Keratinocyte (primary cell): ENCODE results near the gene MRPS33. TPM values are rescaled to one million over a fixed set of nuclear protein-coding genes. Genes with fewer than 3 reads are reported as not detected.

Experiments
- DNase-seq: peaks from one replicate; pipeline ENCODE4 v3.0.0-alpha.2; 2011; ENCODE audit warnings: low read depth, missing footprints, low spot score
- FAIRE-seq: peaks from 2 replicates; lab custom pipeline; 2011; peaks lifted over from hg19 to GRCh38; lab: Jason Lieb, UNC
- H2AFZ ChIP-seq: 2 replicates; pipeline ENCODE4 v1.6.0; 2012; ENCODE audit warnings: low read length, control low read depth, inconsistent platforms; ENCODE audit not compliant: control insufficient read depth
- H3K27ac ChIP-seq: 2 replicates; pipeline ENCODE4 v1.5.1; 2011; ENCODE audit warnings: low read length; ENCODE audit not compliant: control insufficient read depth, insufficient read depth
- H3K27me3 ChIP-seq: 3 replicates; pipeline ENCODE4 v1.6.0; 2011; ENCODE audit warnings: low read length; ENCODE audit not compliant: control insufficient read depth, insufficient read depth; ENCODE audit errors: extremely low read depth
- H3K36me3 ChIP-seq, 2 experiments: 2 replicates in 1 of 2; 3 replicates in 1 of 2; pipeline ENCODE4 v1.5.1; 2011; ENCODE audit warnings: low read length in 2 of 2, mild to moderate bottlenecking in 1 of 2; ENCODE audit not compliant: control insufficient read depth in 2 of 2, insufficient read depth in 2 of 2; ENCODE audit errors: extremely low read depth in 1 of 2
- H3K4me1 ChIP-seq: 3 replicates; pipeline ENCODE4 v1.5.1; 2011; ENCODE audit warnings: low read length; ENCODE audit not compliant: control insufficient read depth, insufficient read depth; ENCODE audit errors: extremely low read depth
- H3K4me2 ChIP-seq: 3 replicates; pipeline ENCODE4 v1.6.0; 2011; ENCODE audit warnings: low read depth, low read length; ENCODE audit not compliant: control insufficient read depth, insufficient read depth; ENCODE audit errors: extremely low read depth
- H3K4me3 ChIP-seq, 3 experiments: fragments of 200-600 bp in 1 of 3; sonication (generic) in 1 of 3; 2 replicates in 2 of 3; 3 replicates in 1 of 3; pipeline ENCODE4 v1.5.1; 2011 to 2016; ENCODE audit warnings: low read length in 3 of 3, mild to moderate bottlenecking in 3 of 3, control low read depth in 2 of 3, inconsistent platforms in 1 of 3, low read depth in 1 of 3, mixed read lengths in 1 of 3, mixed run types in 1 of 3, moderate library complexity in 1 of 3; ENCODE audit not compliant: control insufficient read depth in 2 of 3, insufficient read depth in 2 of 3; ENCODE audit errors: extremely low read depth in 1 of 3
- H3K79me2 ChIP-seq: 2 replicates; pipeline ENCODE4 v1.6.0; 2012; ENCODE audit warnings: low read length; ENCODE audit not compliant: control insufficient read depth, insufficient read depth
- H3K9ac ChIP-seq: 3 replicates; pipeline ENCODE4 v1.6.0; 2011; ENCODE audit warnings: low read length; ENCODE audit not compliant: control insufficient read depth, insufficient read depth; ENCODE audit errors: extremely low read depth
- H3K9me1 ChIP-seq: 3 replicates; pipeline ENCODE4 v1.6.0; 2011; ENCODE audit warnings: low read length; ENCODE audit not compliant: control insufficient read depth, insufficient read depth; ENCODE audit errors: extremely low read depth
- H3K9me3 ChIP-seq: 2 replicates; pipeline ENCODE4 v1.5.1; 2012; ENCODE audit warnings: low read depth, low read length; ENCODE audit not compliant: control insufficient read depth
- H4K20me1 ChIP-seq: 3 replicates; pipeline ENCODE4 v1.6.0; 2011; ENCODE audit warnings: low read length; ENCODE audit not compliant: control insufficient read depth, insufficient read depth; ENCODE audit errors: extremely low read depth
- CTCF ChIP-seq, 3 experiments: IDR thresholded peaks in 1 of 3; conservative IDR thresholded peaks in 1 of 3; optimal IDR thresholded peaks in 1 of 3; 2 replicates in 2 of 3; 3 replicates in 1 of 3; pipeline versions ENCODE3 to v1.5.1; 2011; ENCODE audit warnings: low read length in 3 of 3, mild to moderate bottlenecking in 3 of 3, moderate library complexity in 2 of 3, control low read depth in 1 of 3, inconsistent platforms in 1 of 3; ENCODE audit not compliant: insufficient read depth in 2 of 3; ENCODE audit errors: extremely low read depth in 1 of 3
- EZH2 ChIP-seq: IDR thresholded peaks from one replicate; pipeline ENCODE4 v1.6.1; 2012; ENCODE audit warnings: inconsistent platforms, mild to moderate bottlenecking, low read length, moderate library complexity
- dilution Hi-C: fragments of 300-500 bp; cut with MboI; formaldehyde crosslinking; loops from one replicate; pipeline ENCODE4 v1.7.0; 2020; ENCODE audit warnings: low sequenced_read_pairs; ENCODE audit not compliant: extremely low pct_ligation_motif_present
- polyA plus RNA-seq, 5 experiments: library from polyadenylated mRNA; depleted of rRNA in 3 of 5; stranded (reverse) in 3 of 5; stranded (forward) in 1 of 5; unstranded in 1 of 5; fragments of >200 nt; gene quantifications; 1 replicate in 1 of 5; 2 replicates in 3 of 5; 3 replicates in 1 of 5; pipeline versions ENCODE4 v1.2.1 to v1.2.3, GENCODE V29; 2011 to 2012; ENCODE audit warnings: missing spikeins in 2 of 5, low read depth in 1 of 5, low replicate concordance in 1 of 5

MRPS33 gene
- polyA plus RNA-seq, 1 donor (not counting 4 experiments of a cell fraction or from before 2014, with no cell fraction given): 141 TPM

- DNase-seq (no peak), FAIRE-seq (no peak)
- H3K4me1 ChIP-seq: no peaks in the 10 kb centered on the region
- H3K27ac ChIP-seq: no peak overlapping the region
- TF ChIP-seq CTCF (optimal IDR thresholded peaks at IDR 0.05 in 1 of 3, IDR thresholded peaks at IDR 0.05 in 1 of 3, conservative IDR thresholded peaks at IDR 0.05 in 1 of 3; ENCODE audit: extremely low read depth in 1 of 3, insufficient read depth in 2 of 3, low read length in 3 of 3) (no peak), EZH2 (no peak)
- H3K4me3 ChIP-seq: no peak overlapping the region
- H4K20me1 ChIP-seq: no peaks in the 10 kb centered on the region
- H3K9ac ChIP-seq: no peak overlapping the region
- dilution Hi-C loops: no loop called here
- no peaks in the 10 kb centered on the region for H3K9me1 ChIP-seq
- no peaks in the 10 kb centered on the region for H3K36me3 ChIP-seq
- no peak overlapping the region for H3K4me2 ChIP-seq
- no peaks in the 10 kb centered on the region for H3K27me3 ChIP-seq
- no peak overlapping the region for H2AFZ ChIP-seq
- no peaks in the 10 kb centered on the region for H3K79me2 ChIP-seq
- no peaks in the 10 kb centered on the region for H3K9me3 ChIP-seq
Measured at GRCh38 chr7:141045842-141046620, 31.3 kb upstream of the MRPS33 start.

- FAIRE-seq: no peak
- H3K4me1 ChIP-seq: no peaks in the 10 kb centered on the region
- dilution Hi-C loops: no loop called here
Measured at GRCh38 chr7:141045126-141045841, 30.5 kb upstream of the MRPS33 start.

More at GRCh38 chr7:141045126-141045841, 30.5 kb upstream of the MRPS33 start:
- no peak overlapping the region for H3K27ac ChIP-seq
- TF ChIP-seq EZH2: no peak
- TF ChIP-seq CTCF (optimal IDR thresholded peaks at IDR 0.05 in 1 of 3, IDR thresholded peaks at IDR 0.05 in 1 of 3, conservative IDR thresholded peaks at IDR 0.05 in 1 of 3; ENCODE audit: extremely low read depth in 1 of 3, insufficient read depth in 2 of 3, low read length in 3 of 3): no peak
- H3K4me2 ChIP-seq: no peak overlapping the region
- no peaks in the 10 kb centered on the region for H3K79me2 ChIP-seq
- H3K9me3 ChIP-seq: no peaks in the 10 kb centered on the region
- no peaks in the 10 kb centered on the region for H3K27me3 ChIP-seq
- H2AFZ ChIP-seq: no peak overlapping the region
- H4K20me1 ChIP-seq: no peaks in the 10 kb centered on the region
- H3K9ac ChIP-seq: no peak overlapping the region
- no peak overlapping the region for H3K4me3 ChIP-seq
- no peaks in the 10 kb centered on the region for H3K36me3 ChIP-seq
- H3K9me1 ChIP-seq: no peaks in the 10 kb centered on the region
- no peak for DNase-seq
